Measurements from ENCODE around the gene RAD54L2.

DNA sequence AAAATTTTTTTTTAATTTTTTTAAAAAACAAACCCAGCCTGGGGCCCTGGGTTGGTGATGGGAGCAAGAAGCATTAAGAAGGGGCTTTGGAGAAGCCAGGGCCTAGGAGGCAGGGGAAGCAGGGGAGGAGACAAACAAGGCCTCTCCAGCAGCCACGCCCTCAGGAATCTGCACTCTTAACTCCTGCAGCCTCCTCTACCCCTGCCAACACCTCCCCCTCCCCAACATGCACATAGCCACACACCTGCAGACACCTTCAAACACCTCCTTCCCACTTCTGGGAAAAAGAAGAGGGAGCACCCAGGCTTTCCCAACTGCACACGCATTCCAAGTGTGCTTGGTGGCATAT is 36.0 kb upstream of the RAD54L2 start:
- TF ChIP-seq, protein P1, sequence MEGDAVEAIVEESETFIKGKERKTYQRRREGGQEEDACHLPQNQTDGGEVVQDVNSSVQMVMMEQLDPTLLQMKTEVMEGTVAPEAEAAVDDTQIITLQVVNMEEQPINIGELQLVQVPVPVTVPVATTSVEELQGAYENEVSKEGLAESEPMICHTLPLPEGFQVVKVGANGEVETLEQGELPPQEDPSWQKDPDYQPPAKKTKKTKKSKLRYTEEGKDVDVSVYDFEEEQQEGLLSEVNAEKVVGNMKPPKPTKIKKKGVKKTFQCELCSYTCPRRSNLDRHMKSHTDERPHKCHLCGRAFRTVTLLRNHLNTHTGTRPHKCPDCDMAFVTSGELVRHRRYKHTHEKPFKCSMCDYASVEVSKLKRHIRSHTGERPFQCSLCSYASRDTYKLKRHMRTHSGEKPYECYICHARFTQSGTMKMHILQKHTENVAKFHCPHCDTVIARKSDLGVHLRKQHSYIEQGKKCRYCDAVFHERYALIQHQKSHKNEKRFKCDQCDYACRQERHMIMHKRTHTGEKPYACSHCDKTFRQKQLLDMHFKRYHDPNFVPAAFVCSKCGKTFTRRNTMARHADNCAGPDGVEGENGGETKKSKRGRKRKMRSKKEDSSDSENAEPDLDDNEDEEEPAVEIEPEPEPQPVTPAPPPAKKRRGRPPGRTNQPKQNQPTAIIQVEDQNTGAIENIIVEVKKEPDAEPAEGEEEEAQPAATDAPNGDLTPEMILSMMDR (IDR thresholded peaks at IDR 0.05; ENCODE audit: insufficient read depth, low read length): no peak
- TF ChIP-seq SPI1 (IDR thresholded peaks at IDR 0.05; ENCODE audit: borderline replicate concordance, low read depth) (no peak), POLR2AphosphoS5 (IDR thresholded peaks at IDR 0.05; ENCODE audit: low read depth) (no peak)

Measured in HL-60 (cell line).